IMR-90 (cell line): Measurements from ENCODE around the gene MEGF10.

Source experiments
- MAFK ChIP-seq: IDR thresholded peaks from 2 replicates; pipeline ENCODE4 v1.6.1; 2012; ENCODE audit warnings: low read depth, low read length, improper control_type of control experiment
- POLR2A ChIP-seq: IDR thresholded peaks from 2 replicates; pipeline ENCODE4 v1.6.1; 2012; ENCODE audit warnings: mild to moderate bottlenecking, low read depth, low read length
- RCOR1 ChIP-seq: IDR thresholded peaks from 2 replicates; pipeline ENCODE4 v1.6.1; 2012; ENCODE audit warnings: mild to moderate bottlenecking, low read length, improper control_type of control experiment; ENCODE audit not compliant: insufficient replicate concordance
- RFX5 ChIP-seq: IDR thresholded peaks from 2 replicates; pipeline ENCODE4 v1.8.0; 2012; ENCODE audit warnings: low read depth, mild to moderate bottlenecking, low read length, moderate library complexity
- TF ChIP-seq, protein P1 (sequence below): conservative IDR thresholded peaks from 2 replicates; pipeline ENCODE4 v1.5.1; 2012; ENCODE audit warnings: mild to moderate bottlenecking, low read depth, low read length, improper control_type of control experiment
- TF ChIP-seq, protein P2 (sequence below): fragments of 150-350 bp; IDR thresholded peaks from 2 replicates; pipeline ENCODE4 v1.6.1; 2016; ENCODE audit warnings: low read depth, mild to moderate bottlenecking, low read length, moderate library complexity, borderline replicate concordance

DNA sequence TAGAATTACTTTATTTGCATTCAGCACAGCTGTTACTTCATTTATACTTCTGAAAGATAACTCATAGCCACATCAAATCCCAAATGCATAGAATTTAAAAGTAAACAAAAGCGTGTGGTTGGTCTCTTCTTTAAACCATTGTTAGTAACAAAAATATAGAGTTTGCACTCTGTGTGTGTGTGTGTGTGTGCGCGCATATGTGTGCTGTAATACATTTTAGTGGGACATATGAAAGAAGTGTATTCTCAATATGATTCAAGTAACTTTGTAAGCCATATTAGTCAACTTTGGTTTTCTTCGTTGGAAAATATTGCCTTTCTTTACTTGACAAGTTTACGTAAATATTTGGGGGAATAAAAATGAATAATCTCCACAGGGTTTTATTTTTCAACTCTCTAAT is 120.8 kb downstream of the MEGF10 start:
- TF ChIP-seq, protein P1, sequence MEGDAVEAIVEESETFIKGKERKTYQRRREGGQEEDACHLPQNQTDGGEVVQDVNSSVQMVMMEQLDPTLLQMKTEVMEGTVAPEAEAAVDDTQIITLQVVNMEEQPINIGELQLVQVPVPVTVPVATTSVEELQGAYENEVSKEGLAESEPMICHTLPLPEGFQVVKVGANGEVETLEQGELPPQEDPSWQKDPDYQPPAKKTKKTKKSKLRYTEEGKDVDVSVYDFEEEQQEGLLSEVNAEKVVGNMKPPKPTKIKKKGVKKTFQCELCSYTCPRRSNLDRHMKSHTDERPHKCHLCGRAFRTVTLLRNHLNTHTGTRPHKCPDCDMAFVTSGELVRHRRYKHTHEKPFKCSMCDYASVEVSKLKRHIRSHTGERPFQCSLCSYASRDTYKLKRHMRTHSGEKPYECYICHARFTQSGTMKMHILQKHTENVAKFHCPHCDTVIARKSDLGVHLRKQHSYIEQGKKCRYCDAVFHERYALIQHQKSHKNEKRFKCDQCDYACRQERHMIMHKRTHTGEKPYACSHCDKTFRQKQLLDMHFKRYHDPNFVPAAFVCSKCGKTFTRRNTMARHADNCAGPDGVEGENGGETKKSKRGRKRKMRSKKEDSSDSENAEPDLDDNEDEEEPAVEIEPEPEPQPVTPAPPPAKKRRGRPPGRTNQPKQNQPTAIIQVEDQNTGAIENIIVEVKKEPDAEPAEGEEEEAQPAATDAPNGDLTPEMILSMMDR = no peak
- TF ChIP-seq, protein P2, sequence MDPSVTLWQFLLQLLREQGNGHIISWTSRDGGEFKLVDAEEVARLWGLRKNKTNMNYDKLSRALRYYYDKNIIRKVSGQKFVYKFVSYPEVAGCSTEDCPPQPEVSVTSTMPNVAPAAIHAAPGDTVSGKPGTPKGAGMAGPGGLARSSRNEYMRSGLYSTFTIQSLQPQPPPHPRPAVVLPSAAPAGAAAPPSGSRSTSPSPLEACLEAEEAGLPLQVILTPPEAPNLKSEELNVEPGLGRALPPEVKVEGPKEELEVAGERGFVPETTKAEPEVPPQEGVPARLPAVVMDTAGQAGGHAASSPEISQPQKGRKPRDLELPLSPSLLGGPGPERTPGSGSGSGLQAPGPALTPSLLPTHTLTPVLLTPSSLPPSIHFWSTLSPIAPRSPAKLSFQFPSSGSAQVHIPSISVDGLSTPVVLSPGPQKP = no peak
- TF ChIP-seq MAFK (no peak), RFX5 (no peak), POLR2A (no peak), RCOR1 (no peak)
